HG03039 (cell line): ENCODE results near the gene CD151.
A peak's percentile ranks its signal among the peaks of the same experiment; 100 is the strongest.

Experiments used
- ATAC-seq: cut with Tn5 transposase; IDR thresholded peaks from one replicate; pipeline ENCODE4 v1.9.1; 2021; ENCODE audit warnings: mild to moderate bottlenecking, moderate library complexity; ENCODE audit not compliant: unreplicated experiment

The CD151 gene

DNA sequence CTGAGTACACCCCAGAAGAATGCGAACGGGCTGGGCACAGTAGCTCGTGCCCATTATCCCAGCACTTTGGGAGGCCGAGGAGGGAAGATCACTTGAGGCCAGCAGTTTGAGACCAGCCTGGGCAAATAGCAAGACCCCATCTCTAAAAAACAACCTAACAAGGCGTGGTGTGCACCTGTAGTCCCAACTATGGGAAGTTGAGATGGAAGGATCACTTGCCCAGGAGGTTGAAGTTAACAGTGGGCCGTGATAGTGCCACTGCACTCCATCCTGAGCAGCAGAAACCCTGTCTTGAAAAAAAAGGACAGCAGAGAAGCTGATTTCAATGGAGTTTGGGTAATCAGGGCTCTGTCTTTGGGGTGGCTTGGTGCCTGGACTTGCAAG, 19.7 kb upstream of the CD151 start:
- ATAC-seq: no peak

DNA sequence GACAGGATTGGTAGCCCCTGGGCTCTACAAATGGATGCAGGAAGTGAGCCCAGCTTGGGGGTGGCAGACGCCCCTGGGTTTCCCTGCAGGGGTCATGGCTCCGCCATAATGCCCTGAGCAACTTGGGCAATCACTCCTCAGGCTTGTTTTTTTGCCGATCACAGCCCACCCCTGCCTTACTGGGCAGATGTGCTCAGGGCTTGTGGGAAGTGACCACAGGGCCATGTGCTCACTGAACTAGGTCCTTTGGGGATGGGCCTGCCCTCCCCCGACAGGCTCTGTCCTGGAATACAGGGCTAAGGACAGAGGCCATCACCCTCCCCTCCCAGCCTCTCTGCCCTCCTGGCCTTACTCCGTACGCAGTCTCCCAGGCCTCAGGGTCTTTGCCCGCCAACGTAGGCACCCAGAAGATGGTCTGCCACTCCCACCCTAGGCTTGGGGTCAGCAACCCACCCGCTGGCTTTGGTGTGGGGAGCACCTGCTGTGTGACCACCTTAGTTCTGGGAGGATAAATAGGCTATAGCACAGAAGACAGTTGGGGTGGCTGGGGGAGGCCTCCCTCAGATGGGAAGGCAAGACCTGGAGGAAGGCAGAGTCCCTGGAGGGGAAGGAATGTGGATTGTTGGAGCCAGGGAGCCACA, 19.2 kb upstream of the CD151 start:
- ATAC-seq: no peak

DNA sequence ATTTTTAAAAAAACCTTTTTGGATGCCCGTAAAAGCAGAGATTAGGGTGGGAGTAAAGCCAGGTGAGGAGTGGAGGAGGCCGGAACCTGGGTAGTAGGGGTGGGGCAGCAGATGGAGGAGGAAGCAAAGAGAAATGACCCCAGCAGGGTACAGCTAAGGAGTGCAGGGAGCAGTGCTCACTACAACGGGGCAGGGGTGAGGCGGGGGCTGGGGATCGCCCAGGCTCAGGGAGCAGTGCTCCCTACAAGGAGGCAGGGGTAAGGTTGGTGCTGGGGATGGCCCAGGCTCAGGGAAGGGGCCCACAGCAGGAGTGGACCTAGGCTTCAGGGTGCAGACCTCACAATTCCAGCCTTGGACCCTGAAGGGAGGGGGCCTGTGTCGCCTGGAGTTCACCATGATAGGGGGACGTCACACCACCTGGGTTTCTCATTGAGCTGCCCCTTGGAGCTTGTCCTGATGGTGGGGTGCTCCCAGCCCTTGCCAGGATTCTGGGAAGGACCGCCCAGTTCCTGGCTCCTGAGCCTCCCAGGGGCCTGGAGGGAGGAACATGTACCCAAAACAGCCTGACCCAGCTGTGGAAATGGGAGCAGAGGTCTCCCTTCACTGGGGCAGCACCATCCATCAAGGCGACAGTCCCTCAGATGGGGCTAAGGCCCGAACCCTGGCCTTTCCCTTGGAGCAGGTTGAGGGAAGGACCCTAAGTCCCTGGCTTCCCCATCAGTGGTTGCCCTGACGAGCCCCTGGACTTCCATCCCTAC, 16.9 kb upstream of the CD151 start:
- ATAC-seq: no peak

DNA sequence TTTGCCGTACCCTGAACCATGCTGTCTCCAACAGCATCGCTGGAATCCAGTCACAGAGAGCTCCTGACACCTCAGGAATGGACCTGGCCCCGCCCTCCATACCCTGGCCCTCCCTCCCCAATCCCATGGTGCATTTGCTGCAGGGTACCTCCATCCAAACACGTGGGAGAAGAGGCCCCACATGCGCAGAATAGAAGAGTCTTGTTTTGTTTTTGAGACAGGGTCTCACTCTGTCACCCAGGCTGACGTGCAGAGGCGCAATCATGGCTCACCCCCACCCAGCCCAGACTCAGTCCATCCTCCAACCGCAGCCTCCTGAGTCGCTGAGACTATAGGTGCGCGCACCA, 16.3 kb upstream of the CD151 start:
- ATAC-seq: no peak

DNA sequence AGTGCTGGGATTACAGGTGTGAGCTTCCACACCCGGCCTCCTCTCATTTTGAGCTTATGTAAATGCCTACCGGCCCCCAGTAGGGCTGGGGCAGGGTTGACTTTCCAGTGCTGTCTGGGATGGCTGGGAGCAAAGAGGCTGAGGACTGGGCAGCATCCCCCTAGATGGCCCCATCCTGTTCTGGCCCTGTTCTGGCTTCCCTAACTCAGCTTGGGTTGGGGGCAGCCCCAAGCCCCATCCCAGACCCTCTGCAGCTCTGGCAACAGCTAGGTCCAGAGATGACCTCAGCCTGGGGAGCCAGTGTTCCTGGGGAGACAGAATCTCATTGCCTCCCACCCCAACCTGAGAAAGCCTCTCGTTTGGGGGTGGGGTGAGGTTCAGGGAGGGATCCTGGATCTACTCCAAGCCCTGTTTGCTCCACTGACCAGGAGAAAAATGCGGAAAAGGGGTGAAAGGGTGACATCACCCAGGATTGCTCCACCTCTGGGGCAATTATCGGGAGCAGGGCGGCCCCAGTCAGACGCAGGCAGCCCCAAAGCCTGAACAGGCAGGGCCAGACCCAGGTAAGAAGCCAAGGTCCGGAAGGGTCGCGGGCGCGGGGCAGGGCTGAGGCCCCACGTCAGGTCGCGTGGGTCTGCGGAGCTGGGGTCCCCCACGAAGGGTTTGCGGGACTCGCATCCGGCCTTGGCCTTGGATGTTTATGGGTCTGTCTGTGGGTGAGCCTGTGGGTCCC, 14.2 kb upstream of the CD151 start, which contains the start of gene PNPLA2:
TSS of gene PNPLA2 (plus strand) at position 519 of the 733 bp plus-strand sequence. CDS start 805 bp downstream, outside the sequence.
- ATAC-seq: no peak

DNA sequence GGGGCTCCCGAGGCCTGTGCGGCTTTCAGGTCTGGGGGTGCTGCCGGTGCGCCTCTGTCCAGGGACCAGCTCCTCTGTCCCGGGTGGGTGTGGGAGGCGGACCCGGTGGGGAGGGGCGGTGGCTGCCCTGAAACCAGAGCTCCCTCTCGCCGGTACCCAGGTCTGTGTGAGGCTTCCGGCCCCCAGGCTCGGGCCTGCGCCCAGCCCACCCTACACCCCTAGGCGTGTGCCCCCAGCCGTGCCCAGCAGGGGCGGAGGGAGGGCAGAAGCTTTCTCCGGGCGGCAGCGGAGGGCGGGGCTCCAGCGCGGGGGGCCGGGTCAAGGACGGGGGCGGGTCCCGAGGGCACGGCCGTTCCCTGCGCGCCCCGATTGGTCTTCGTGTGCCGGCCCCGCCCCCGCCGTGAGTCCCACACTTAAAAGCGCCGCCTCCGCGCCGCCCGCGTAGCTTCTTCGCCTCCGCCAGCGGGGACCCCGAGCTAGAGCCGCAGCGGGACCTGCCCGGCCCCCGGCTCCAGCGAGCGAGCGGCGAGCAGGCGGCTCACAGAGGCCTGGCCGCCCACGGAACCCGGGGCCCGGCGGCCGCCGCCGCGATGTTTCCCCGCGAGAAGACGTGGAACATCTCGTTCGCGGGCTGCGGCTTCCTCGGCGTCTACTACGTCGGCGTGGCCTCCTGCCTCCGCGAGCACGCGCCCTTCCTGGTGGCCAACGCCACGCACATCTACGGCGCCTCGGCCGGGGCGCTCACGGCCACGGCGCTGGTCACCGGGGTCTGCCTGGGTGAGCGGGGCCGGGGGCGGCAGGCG, 13.4 kb upstream of the CD151 start:
- peak; percentile 57 for ATAC-seq

DNA sequence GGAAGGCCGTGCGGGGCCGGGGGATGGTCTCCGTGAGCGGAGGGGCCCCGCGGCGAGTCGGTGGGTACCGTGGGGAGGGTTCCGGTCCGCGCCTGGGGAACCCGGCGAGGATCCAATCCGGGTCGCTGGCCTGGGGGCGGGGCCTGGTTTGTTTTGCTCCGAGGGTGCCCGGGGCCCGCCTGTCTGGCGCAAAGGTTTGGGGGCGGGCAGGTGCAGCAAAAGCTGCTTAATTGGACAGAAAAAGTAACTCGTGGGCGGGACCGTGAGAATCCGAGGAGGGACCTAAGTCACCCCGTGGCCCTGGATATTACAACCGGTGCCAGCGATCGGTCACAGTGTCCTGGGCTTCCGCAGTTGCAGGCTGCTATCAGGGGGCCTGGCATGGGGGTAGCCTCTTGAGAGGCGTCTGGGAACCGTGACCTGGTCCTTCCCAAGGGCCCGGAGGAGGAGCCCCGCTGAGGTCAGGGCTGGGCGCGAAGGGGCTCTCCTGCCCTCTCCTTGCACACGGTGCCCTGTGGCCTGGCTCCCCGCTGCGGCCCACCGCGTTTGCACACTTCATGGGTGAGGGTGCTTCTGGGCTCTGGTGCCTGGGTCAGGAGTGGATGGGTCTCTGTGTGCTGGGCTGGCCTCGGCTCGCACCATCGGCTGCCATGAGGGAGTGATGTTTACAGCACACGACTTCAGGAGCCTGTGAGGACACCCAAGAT, 12.7 kb upstream of the CD151 start:
- peak; percentile 49 for ATAC-seq

DNA sequence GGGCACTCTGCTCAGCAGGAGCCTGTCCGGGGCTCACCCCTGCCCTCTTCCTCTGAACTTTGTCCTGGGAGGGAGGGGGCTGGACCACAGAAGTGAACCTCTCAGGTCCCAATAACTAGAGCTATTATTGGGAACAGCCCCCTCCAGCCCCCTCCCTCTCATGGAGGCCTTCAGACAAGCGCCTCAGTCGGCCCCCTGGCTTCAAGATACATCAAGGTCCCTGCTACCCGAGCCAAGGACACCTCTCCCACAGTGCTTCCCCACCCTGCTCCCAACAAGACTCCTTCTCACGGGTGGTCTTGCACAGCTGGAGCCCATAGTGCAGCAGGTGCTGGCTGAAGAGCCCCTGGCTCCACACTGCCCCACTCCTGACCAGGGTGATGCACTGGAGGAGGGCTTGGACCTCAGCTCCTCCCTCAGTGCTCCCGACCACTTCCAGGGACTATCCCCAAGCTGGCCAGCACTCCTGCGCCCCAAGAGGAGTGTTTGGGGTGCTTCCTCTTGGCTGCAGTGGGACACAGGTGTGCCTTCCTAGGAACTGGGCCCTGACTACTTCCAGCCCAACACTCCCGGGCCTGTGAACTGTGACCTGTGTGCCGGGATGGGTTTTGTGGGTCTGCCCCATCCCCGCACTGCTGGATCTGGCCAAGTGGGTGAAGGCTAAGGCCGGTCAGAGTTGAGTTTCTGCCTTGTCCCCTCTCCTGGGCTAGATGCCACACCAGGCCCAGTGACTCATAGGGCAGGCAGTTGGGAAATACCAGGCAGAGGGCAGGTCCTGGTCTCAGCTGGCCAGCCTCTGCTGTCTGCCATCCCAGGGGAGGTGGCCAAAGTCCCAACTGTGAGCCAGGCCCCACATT, 11.9 kb upstream of the CD151 start:
- ATAC-seq: no peak

DNA sequence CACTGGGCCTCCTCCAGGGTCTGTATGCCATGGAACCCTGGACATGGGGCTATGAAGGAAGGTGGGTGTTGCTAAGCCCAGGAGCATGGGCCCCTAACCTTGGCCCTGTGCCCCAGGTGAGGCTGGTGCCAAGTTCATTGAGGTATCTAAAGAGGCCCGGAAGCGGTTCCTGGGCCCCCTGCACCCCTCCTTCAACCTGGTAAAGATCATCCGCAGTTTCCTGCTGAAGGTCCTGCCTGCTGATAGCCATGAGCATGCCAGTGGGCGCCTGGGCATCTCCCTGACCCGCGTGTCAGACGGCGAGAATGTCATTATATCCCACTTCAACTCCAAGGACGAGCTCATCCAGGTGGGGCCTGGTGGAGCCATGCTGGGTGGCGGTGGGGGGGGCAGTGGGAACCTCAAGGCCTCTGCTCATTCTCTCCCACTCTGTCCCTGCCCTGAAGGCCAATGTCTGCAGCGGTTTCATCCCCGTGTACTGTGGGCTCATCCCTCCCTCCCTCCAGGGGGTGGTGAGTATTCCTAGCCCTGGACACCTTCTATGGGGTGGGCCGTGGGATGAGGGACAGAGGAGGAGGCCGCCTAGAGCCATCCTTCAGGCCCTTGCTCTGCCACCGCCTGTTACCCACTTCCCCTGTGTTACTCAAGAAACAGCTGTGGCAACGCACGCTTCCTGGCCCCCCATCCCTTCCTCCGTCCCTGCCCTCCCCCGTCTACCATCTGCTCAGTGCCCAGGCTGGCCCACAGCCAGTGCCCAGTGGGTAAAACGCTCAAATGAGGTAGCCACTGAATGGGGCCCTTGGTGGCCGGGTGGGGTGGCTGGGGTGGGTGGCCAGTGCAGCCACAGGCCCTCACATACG, 11.0 kb upstream of the CD151 start:
- no peak for ATAC-seq

DNA sequence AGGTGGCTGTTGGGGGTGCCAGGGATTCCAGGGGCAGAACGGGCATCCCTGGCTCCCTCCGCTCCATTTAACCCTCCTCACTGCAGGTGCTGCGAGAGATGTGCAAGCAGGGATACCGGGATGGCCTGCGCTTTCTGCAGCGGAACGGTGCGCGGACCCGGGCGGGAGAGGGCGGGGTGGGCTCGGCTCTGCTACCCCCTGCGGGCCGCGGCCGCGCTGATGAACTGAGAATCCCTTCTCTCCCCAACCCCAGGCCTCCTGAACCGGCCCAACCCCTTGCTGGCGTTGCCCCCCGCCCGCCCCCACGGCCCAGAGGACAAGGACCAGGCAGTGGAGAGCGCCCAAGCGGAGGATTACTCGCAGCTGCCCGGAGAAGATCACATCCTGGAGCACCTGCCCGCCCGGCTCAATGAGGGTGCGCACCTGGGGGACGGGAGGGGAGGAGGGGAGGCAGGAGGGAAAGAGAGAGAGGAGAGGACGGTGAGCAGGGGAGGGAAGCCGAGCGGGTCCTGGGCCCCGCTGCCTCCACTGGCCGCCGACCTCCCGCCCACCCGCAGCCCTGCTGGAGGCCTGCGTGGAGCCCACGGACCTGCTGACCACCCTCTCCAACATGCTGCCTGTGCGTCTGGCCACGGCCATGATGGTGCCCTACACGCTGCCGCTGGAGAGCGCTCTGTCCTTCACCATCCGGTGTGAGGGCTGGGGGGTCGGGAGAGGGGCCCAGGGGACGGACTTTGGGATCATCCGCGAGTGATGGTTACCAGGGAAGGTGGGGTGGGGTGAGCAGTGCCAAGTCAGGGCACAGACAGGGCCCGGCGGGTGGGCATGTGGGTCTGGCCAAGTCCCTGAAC, 9.1 kb upstream of the CD151 start:
- no peak for ATAC-seq

DNA sequence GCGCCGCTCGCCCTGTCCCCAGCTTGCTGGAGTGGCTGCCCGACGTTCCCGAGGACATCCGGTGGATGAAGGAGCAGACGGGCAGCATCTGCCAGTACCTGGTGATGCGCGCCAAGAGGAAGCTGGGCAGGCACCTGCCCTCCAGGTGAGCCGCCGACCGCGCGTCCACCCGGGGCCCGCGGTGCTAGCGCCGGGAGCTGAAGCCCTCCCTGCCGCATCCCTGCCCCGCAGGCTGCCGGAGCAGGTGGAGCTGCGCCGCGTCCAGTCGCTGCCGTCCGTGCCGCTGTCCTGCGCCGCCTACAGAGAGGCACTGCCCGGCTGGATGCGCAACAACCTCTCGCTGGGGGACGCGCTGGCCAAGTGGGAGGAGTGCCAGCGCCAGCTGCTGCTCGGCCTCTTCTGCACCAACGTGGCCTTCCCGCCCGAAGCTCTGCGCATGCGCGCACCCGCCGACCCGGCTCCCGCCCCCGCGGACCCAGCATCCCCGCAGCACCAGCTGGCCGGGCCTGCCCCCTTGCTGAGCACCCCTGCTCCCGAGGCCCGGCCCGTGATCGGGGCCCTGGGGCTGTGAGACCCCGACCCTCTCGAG, 8.4 kb upstream of the CD151 start:
- ATAC-seq: no peak

DNA sequence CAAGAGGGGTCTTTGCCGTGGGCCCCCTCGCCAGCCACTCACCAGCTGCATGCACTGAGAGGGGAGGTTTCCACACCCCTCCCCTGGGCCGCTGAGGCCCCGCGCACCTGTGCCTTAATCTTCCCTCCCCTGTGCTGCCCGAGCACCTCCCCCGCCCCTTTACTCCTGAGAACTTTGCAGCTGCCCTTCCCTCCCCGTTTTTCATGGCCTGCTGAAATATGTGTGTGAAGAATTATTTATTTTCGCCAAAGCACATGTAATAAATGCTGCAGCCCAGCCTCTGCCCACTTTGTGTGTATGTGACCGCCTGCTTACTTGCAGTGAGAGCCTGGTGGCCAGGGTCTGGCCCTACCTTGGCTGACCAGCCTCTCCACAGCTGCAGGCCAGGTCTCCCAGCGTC, 7.8 kb upstream of the CD151 start:
- no peak for ATAC-seq

DNA sequence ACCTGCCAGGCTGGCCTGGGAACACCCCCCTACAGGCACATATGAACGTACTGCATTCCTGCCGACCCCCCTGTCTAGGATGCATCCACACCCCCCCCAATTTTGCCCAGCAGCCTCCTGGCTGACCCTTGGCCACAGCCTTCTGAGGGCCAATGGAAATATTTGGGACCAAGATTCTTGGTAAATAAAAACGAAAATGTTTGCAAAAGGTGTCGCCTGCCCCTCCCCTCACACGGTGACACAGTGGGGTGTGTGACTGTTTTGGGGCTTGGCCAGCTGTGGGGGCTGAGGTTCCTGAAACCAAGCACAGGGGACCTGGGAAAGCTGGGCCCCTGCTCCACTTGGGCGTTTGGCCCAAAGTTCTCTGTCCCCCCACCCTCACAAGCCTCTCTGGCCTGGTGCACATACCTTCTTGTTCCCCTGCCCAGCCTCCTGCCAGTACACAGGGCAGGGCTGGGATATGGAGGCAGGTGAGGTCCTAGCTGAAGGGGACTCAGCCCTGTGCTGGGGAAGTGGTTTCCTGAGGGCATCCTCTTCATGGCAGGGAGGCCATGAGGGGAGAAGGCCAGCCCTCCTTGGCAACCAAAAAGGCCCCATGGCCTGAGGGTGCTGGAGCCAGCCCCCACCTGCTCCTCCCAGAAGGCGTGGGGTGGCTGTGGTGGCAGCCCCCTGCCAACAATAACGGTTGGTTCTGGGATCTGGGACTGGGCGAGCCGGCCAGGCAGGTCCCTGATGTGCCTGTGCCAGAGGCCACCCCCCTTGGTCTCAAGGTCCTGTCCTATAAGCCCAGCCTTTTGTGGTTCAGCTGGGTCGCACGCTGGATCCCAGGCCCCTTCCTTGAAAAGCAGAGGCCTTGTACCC, 7.2 kb upstream of the CD151 start:
- no peak for ATAC-seq

DNA sequence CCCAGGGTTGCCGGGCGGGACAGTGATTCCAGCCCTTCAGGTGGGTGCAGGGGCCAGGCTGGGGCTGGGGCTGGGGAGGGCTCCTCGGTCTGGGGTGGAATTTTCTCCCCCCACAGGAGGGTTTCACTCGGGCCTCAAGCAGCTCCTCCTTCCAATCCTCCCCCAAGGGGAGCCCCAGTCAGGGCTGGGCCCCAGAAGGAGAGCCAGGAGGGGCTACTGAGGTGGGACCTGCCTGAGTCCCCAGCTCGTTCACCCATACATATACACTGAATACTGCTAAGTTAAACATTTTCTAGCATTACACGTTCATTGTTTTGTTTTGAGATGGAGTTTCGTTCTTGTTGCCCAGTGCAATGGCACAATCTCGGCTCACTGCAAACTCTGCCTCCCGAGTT, 6.5 kb upstream of the CD151 start:
- no peak for ATAC-seq

DNA sequence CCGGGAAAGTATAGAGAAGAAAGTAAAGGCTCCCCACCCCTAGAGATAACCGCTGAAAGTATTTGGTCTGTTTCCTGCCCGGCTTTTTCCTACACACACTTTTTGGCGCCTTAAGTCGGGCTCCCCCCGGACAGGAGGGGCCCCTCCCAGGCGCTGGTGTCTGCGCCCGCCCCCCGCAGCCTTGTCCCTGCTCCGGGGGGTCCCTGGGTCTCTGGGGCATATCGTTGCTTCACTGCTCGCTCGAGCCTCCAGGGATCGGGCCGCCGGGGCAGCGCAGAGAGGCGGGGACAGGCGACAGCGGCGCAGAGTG, 6.0 kb upstream of the CD151 start:
- no peak for ATAC-seq

DNA sequence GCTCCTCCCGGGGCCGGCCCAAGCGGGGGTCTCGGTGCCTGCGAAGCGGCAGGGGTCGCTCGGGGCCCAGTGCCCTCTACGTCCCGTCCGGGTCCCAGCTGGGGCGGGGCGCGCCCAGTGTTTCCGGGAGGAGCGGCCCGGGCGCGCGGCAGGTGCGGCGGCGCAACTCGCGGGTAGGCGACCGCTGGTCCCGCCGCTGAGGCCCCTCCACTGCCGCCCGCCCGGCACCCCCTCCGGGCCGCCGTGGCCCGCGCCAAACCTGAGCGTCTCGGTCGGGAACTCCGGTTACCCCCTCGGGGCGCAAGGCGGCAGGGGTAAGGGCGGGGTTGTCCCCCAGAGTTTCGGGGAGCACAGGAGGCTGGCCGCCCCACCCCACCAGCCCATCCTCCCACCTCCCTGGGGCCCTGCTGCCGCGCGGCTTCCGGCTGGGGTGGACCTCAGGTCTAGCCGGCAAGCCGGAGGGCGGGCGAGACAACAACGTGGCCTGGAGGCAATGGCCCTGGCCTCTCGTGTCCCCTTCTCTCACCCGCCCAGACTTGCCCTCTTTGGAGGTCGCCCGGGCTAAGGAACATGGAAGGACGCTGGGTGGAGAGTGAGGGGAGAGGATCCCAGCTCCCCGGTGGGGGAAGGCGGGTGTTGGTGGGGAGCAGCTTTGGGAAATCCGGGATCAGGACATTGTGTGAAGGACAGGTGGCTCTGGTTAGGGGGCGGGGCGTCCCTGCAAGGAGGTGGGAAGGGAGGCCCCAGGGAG, 5.4 kb upstream of the CD151 start:
- no peak for ATAC-seq
